ENCODE data around the gene PDZD7.

Gene PDZD7

GRCh38 chr10:101031128-101031795 lies at the start of gene PDZD7, which contains the start of gene SFXN3:
Gene PDZD7, minus strand, starts transcription at chr10:101031129. Its CDS starts 910 bp downstream, at chr10:101030219.
Gene SFXN3, plus strand, starts transcription at chr10:101031234. Its CDS starts 3,461 bp downstream, at chr10:101034695.
- no peak for TF ChIP-seq CTCF (IDR thresholded peaks at IDR 0.05; ENCODE audit: extremely low read depth, missing control alignments)
- peak; percentile 97 for DNase-seq (ENCODE audit: low spot score)

- no peak for DNase-seq (ENCODE audit: low spot score)
Observed at GRCh38 chr10:101079874-101080273, 48.9 kb upstream of the PDZD7 start.

GRCh38 chr10:101076630-101077029 lies 45.7 kb upstream of the PDZD7 start:
- TF ChIP-seq CTCF (IDR thresholded peaks at IDR 0.05; ENCODE audit: extremely low read depth, missing control alignments) = no peak
- DNase-seq (ENCODE audit: low spot score) = no peak

More at GRCh38 chr10:101079874-101080273, 48.9 kb upstream of the PDZD7 start:
- TF ChIP-seq CTCF (IDR thresholded peaks at IDR 0.05; ENCODE audit: extremely low read depth, missing control alignments) = no peak

GRCh38 chr10:101075775-101076174 lies 44.8 kb upstream of the PDZD7 start:
- no peak for DNase-seq (ENCODE audit: low spot score)
- TF ChIP-seq CTCF (IDR thresholded peaks at IDR 0.05; ENCODE audit: extremely low read depth, missing control alignments) = no peak

GRCh38 chr10:101073631-101074030 lies 42.7 kb upstream of the PDZD7 start:
- no peak for TF ChIP-seq CTCF (IDR thresholded peaks at IDR 0.05; ENCODE audit: extremely low read depth, missing control alignments)
- DNase-seq (ENCODE audit: low spot score) = no peak

- DNase-seq (ENCODE audit: low spot score) = no peak
- no peak for TF ChIP-seq CTCF (IDR thresholded peaks at IDR 0.05; ENCODE audit: extremely low read depth, missing control alignments)
Observed at GRCh38 chr10:101072923-101073322, 42.0 kb upstream of the PDZD7 start.

GRCh38 chr10:101071885-101072433 lies 41.0 kb upstream of the PDZD7 start:
- DNase-seq (ENCODE audit: low spot score) = no peak
- TF ChIP-seq CTCF (IDR thresholded peaks at IDR 0.05; ENCODE audit: extremely low read depth, missing control alignments) = no peak

Measured in GM20000 (cell line).